Measurements from ENCODE around the gene CA10. TPM values are rescaled to one million over a fixed set of nuclear protein-coding genes. Genes with fewer than 3 reads are reported as not detected.

Gene CA10
- total RNA-seq, 4 donors from 2014 or later: 0.96 to 4.1 (median 1.1) TPM; not detected in 1

- 50 to 57% methylated on average over 2 to 5 of the region's 5 CpGs for WGBS, 2 donors (ENCODE audit: low coverage in 1 of 2)
- intact Hi-C loops (cut with DNase I; ENCODE audit: low total_unique reads) (no loop called here), in situ Hi-C loops (cut with MboI; ENCODE audit: low pct_ligation_motif_present in 1 of 4, low pct_unique_long_range_greater_than_20kb in 1 of 4, low sequenced_read_pairs in 3 of 4) (no loop called here)
- no peaks in the 10 kb centered on the region for H3K4me1 ChIP-seq
- H3K27ac ChIP-seq: no peak overlapping the region
- H3K4me3 ChIP-seq: no peak overlapping the region
- H3K9me3 ChIP-seq: no peaks in the 10 kb centered on the region
- H3K36me3 ChIP-seq: no peaks in the 10 kb centered on the region
- no peak for TF ChIP-seq CTCF (IDR thresholded peaks at IDR 0.05)
- no peak for TF ChIP-seq POLR2A (IDR thresholded peaks at IDR 0.05)
- TF ChIP-seq POLR2AphosphoS5 (IDR thresholded peaks at IDR 0.05): no peak
- no peak for TF ChIP-seq EP300 (IDR thresholded peaks at IDR 0.05; ENCODE audit: low read depth)
- DNase-seq: no peak
- H3K27me3 ChIP-seq: no peaks in the 10 kb centered on the region
Measured at GRCh38 chr17:51684214-51684613, 474.3 kb downstream of the CA10 start.

- Histone ChIP-seq H3K4me1 (no peaks in the 10 kb centered on the region), H3K36me3 (no peaks in the 10 kb centered on the region), H3K27me3 (no peaks in the 10 kb centered on the region), H3K27ac (no peak overlapping the region), H3K9me3 (no peaks in the 10 kb centered on the region), H3K4me3 (no peak overlapping the region)
- DNase-seq: no peak
- in situ Hi-C loops (cut with MboI; ENCODE audit: low pct_ligation_motif_present in 1 of 4, low pct_unique_long_range_greater_than_20kb in 1 of 4, low sequenced_read_pairs in 3 of 4): no loop called here
- WGBS, 2 donors (ENCODE audit: low coverage in 1 of 2): 88 to 89% methylated on average over 10 of the region's 10 CpGs
- intact Hi-C loops (cut with DNase I; ENCODE audit: low total_unique reads): no loop called here
- no peak for TF ChIP-seq CTCF (IDR thresholded peaks at IDR 0.05)
Measured at GRCh38 chr17:51683291-51683690, 475.2 kb downstream of the CA10 start.

- H3K4me3 ChIP-seq: no peak overlapping the region
- no peak overlapping the region for H3K27ac ChIP-seq
- no peaks in the 10 kb centered on the region for H3K4me1 ChIP-seq
- in situ Hi-C loops (cut with MboI; ENCODE audit: low pct_ligation_motif_present in 1 of 4, low pct_unique_long_range_greater_than_20kb in 1 of 4, low sequenced_read_pairs in 3 of 4) (no loop called here), intact Hi-C loops (cut with DNase I; ENCODE audit: low total_unique reads) (no loop called here)
- H3K27me3 ChIP-seq: no peaks in the 10 kb centered on the region
- H3K36me3 ChIP-seq: no peaks in the 10 kb centered on the region
- WGBS, 2 donors (ENCODE audit: low coverage in 1 of 2): 57 to 67% methylated on average over 2 to 5 of the region's 5 CpGs
- H3K9me3 ChIP-seq: no peaks in the 10 kb centered on the region
- TF ChIP-seq CTCF (IDR thresholded peaks at IDR 0.05): no peak
- TF ChIP-seq EP300 (IDR thresholded peaks at IDR 0.05; ENCODE audit: low read depth): no peak
- no peak for TF ChIP-seq POLR2A (IDR thresholded peaks at IDR 0.05)
- TF ChIP-seq POLR2AphosphoS5 (IDR thresholded peaks at IDR 0.05): no peak
- DNase-seq: no peak
Measured at GRCh38 chr17:51682115-51682514, 476.4 kb downstream of the CA10 start.

- intact Hi-C loops (cut with DNase I; ENCODE audit: low total_unique reads): no loop called here
- 100% methylated on average over 1 of the region's 1 CpG for WGBS, 2 donors (ENCODE audit: low coverage in 1 of 2)
- in situ Hi-C loops (cut with MboI; ENCODE audit: low pct_ligation_motif_present in 1 of 4, low pct_unique_long_range_greater_than_20kb in 1 of 4, low sequenced_read_pairs in 3 of 4): no loop called here
- Histone ChIP-seq H3K27ac (no peak overlapping the region), H3K27me3 (no peaks in the 10 kb centered on the region), H3K4me3 (no peak overlapping the region), H3K36me3 (no peaks in the 10 kb centered on the region), H3K4me1 (no peaks in the 10 kb centered on the region), H3K9me3 (no peaks in the 10 kb centered on the region)
- TF ChIP-seq EP300 (IDR thresholded peaks at IDR 0.05; ENCODE audit: low read depth): no peak
- TF ChIP-seq POLR2A (IDR thresholded peaks at IDR 0.05): no peak
- TF ChIP-seq POLR2AphosphoS5 (IDR thresholded peaks at IDR 0.05): no peak
- TF ChIP-seq CTCF (IDR thresholded peaks at IDR 0.05): no peak
- DNase-seq: no peak
Measured at GRCh38 chr17:51677875-51678274, 480.6 kb downstream of the CA10 start.

All from transverse colon (tissue), 4 donors.